WTC11 (cell line): ENCODE measurements around the gene PRKCZ. TPM values are rescaled to one million over a fixed set of nuclear protein-coding genes. Genes with fewer than 3 reads are reported as not detected.

Source experiments
- ATAC-seq: fragments of 200-7000 bp; cut with Tn5 transposase; 2 replicates; pipeline ENCODE4 v1.10.0; 2021; ENCODE audit warnings: mild to moderate bottlenecking, moderate library complexity
- CTCF ChIA-PET: fragments of 300-600 bp; sonication (Branson Sonifier 250); formaldehyde crosslinking; loops from one replicate; lab custom pipeline; 2021; ENCODE audit warnings: antibody characterized with exemption; lab: Charles Lee
- POLR2A ChIA-PET: fragments of 350-600 bp; sonication (Branson Sonifier 250); formaldehyde crosslinking; loops from one replicate; lab custom pipeline; 2021; ENCODE audit warnings: antibody characterized with exemption; lab: Charles Lee
- DNase-seq: peaks from one replicate; pipeline ENCODE4 v3.0.0; 2021; ENCODE audit warnings: low spot score
- H3K27ac Mint-ChIP-seq: 2 replicates; pipeline ENCODE4 v1.8.0; 2021; ENCODE audit warnings: mixed read lengths
- H3K27me3 Mint-ChIP-seq: 2 replicates; pipeline ENCODE4 v1.8.0; 2021; ENCODE audit warnings: low read depth, mild to moderate bottlenecking, moderate library complexity, mixed read lengths
- H3K36me3 Mint-ChIP-seq: 2 replicates; pipeline ENCODE4 v1.8.0; 2021; ENCODE audit warnings: mixed read lengths
- H3K4me1 Mint-ChIP-seq: 2 replicates; pipeline ENCODE4 v1.8.0; 2022; ENCODE audit warnings: mixed read lengths
- H3K4me3 Mint-ChIP-seq: 2 replicates; pipeline ENCODE4 v1.8.0; 2021; ENCODE audit warnings: mild to moderate bottlenecking, moderate library complexity, mixed read lengths
- H3K9me3 Mint-ChIP-seq: 2 replicates; pipeline ENCODE4 v1.8.0; 2021; ENCODE audit warnings: mixed read lengths
- ATF1 ChIP-seq: sonication (generic); formaldehyde crosslinking; IDR thresholded peaks from 2 replicates; pipeline ENCODE4 v1.8.1; 2023; ENCODE audit warnings: mild to moderate bottlenecking, moderate library complexity, missing genetic modification reagents
- ATF2 ChIP-seq: sonication (generic); formaldehyde crosslinking; IDR thresholded peaks from 2 replicates; pipeline ENCODE4 v1.8.1; 2022; ENCODE audit warnings: low read depth, missing genetic modification reagents, borderline replicate concordance
- CREM ChIP-seq: sonication (generic); formaldehyde crosslinking; IDR thresholded peaks from 2 replicates; pipeline ENCODE4 v1.8.1; 2022; ENCODE audit warnings: mild to moderate bottlenecking, missing genetic modification reagents, moderate library complexity
- ESRRA ChIP-seq: sonication (generic); formaldehyde crosslinking; IDR thresholded peaks from 2 replicates; pipeline ENCODE4 v1.8.1; 2022; ENCODE audit warnings: mild to moderate bottlenecking, missing genetic modification reagents, borderline replicate concordance
- ETV6 ChIP-seq: sonication (generic); formaldehyde crosslinking; IDR thresholded peaks from 2 replicates; pipeline ENCODE4 v1.8.1; 2022; ENCODE audit warnings: mild to moderate bottlenecking, missing genetic modification reagents
- FOXJ3 ChIP-seq: sonication (generic); formaldehyde crosslinking; IDR thresholded peaks from 2 replicates; pipeline ENCODE4 v1.9.0; 2021; ENCODE audit warnings: missing genetic modification reagents, mild to moderate bottlenecking, borderline replicate concordance
- HMGA2 ChIP-seq: fragments of 250-450 bp; sonication (Bioruptor Pico); IDR thresholded peaks from 2 replicates; pipeline ENCODE4 v1.4.0; 2021; ENCODE audit warnings: mild to moderate bottlenecking, moderate library complexity
- MYBL2 ChIP-seq: sonication (generic); formaldehyde crosslinking; IDR thresholded peaks from 2 replicates; pipeline ENCODE4 v1.8.1; 2023; ENCODE audit warnings: mild to moderate bottlenecking, moderate library complexity, missing genetic modification reagents
- NFATC4 ChIP-seq: fragments of 250-450 bp; sonication (Bioruptor Pico); IDR thresholded peaks from 2 replicates; pipeline ENCODE4 v1.9.0; 2021; ENCODE audit warnings: mild to moderate bottlenecking
- NR1H2 ChIP-seq: sonication (generic); formaldehyde crosslinking; IDR thresholded peaks from 2 replicates; pipeline ENCODE4 v1.9.0; 2021; ENCODE audit warnings: mild to moderate bottlenecking, moderate library complexity, missing genetic modification reagents
- NR2C2 ChIP-seq: sonication (generic); formaldehyde crosslinking; IDR thresholded peaks from 2 replicates; pipeline ENCODE4 v1.8.0; 2022; ENCODE audit warnings: mild to moderate bottlenecking, missing genetic modification reagents
- NR3C1 ChIP-seq: sonication (generic); formaldehyde crosslinking; conservative IDR thresholded peaks from 2 replicates; pipeline ENCODE4 v1.8.1; 2023; ENCODE audit warnings: low read depth, mild to moderate bottlenecking, missing genetic modification reagents
- PRRX2 ChIP-seq: fragments of 250-450 bp; sonication (Bioruptor Pico); IDR thresholded peaks from 2 replicates; pipeline ENCODE4 v1.8.0; 2021; ENCODE audit warnings: mild to moderate bottlenecking
- SOX15 ChIP-seq: fragments of 250-450 bp; sonication (Bioruptor Pico); IDR thresholded peaks from 2 replicates; pipeline ENCODE4 v1.9.0; 2021; ENCODE audit warnings: mild to moderate bottlenecking
- TEAD1 ChIP-seq: sonication (generic); formaldehyde crosslinking; IDR thresholded peaks from 2 replicates; pipeline ENCODE4 v1.8.0; 2022; ENCODE audit warnings: mild to moderate bottlenecking, missing genetic modification reagents
- TP53 ChIP-seq: sonication (generic); formaldehyde crosslinking; IDR thresholded peaks from 2 replicates; pipeline ENCODE4 v1.8.1; 2023; ENCODE audit warnings: mild to moderate bottlenecking, missing genetic modification reagents
- ZNF121 ChIP-seq: sonication (generic); formaldehyde crosslinking; IDR thresholded peaks from 2 replicates; pipeline ENCODE4 v1.8.0; 2023; ENCODE audit warnings: missing genetic modification reagents
- ZNF219 ChIP-seq: sonication (generic); formaldehyde crosslinking; IDR thresholded peaks from 2 replicates; pipeline ENCODE4 v1.8.0; 2023; ENCODE audit warnings: missing genetic modification reagents, mild to moderate bottlenecking, borderline replicate concordance
- ZNF263 ChIP-seq: sonication (generic); formaldehyde crosslinking; IDR thresholded peaks from 2 replicates; pipeline ENCODE4 v1.8.1; 2022; ENCODE audit warnings: low read depth, mild to moderate bottlenecking, moderate library complexity, missing genetic modification reagents
- ZNF532 ChIP-seq: fragments of 250-450 bp; sonication (Bioruptor Pico); IDR thresholded peaks from 2 replicates; pipeline ENCODE4 v1.9.0; 2021; ENCODE audit warnings: mild to moderate bottlenecking, borderline replicate concordance
- total RNA-seq: library from RNA; stranded (reverse); gene quantifications from 3 replicates; pipeline ENCODE4 v1.2.3, GENCODE V29; 2021
- TF ChIP-seq, protein P1 (sequence below): sonication (generic); formaldehyde crosslinking; IDR thresholded peaks from 2 replicates; pipeline ENCODE4 v1.8.1; 2022; ENCODE audit warnings: mild to moderate bottlenecking, missing genetic modification reagents, moderate library complexity, borderline replicate concordance
- TF ChIP-seq, protein P2 (sequence below): fragments of 200-600 bp; IDR thresholded peaks from 2 replicates; pipeline ENCODE4 v1.8.0; 2022; ENCODE audit warnings: antibody characterized with exemption
- TF ChIP-seq, protein P3 (sequence below): sonication (generic); formaldehyde crosslinking; IDR thresholded peaks from 2 replicates; pipeline ENCODE4 v1.8.0; 2023; ENCODE audit warnings: mild to moderate bottlenecking, missing genetic modification reagents

PRKCZ gene
- total RNA-seq, 1 experiment from 2014 or later: 52.5 TPM

GRCh38 chr1:2158272-2158671 lies 108.1 kb downstream of the PRKCZ start (continued):
- no peak for TF ChIP-seq ATF2 (CRISPR knock-in tag)
- TF ChIP-seq PRRX2 (CRISPR knock-in tag): no peak
- no peak for TF ChIP-seq ZNF121 (CRISPR knock-in tag)
- no peak for TF ChIP-seq TEAD1 (CRISPR knock-in tag)

DNA sequence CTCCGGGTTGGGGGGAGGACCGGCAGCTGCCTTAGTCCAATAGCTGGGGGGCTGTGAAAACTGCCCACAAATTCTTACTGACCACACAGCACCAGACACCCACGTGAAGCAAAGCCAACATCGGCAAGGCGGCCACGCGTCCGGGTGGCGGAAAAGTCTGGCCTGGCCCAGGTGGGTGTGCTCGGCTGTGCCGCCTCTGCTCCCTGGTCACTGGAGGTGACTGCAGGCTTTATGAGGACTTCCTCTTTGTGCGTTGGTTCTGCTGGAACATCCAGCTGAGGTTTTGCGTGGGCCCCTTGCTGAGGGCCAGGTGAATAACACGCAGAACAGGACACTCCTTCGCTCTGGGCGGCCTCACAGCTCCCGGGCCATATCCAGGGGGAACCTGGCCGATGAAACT lies 108.9 kb downstream of the PRKCZ start:
- Mint-ChIP-seq H3K27ac (no peak overlapping the region), H3K4me3 (no peak overlapping the region), H3K4me1 (no peaks in the 10 kb centered on the region), H3K27me3 (no peaks in the 10 kb centered on the region), H3K36me3 (peaks cover 38% of the 10 kb centered on the region), H3K9me3 (peaks cover 10% of the 10 kb centered on the region)
- no peak for DNase-seq
- POLR2A ChIA-PET: no interaction called here
- ATAC-seq: no peak
- TF ChIP-seq NFATC4 (no peak), NR2C2 (CRISPR knock-in tag) (no peak), HMGA2 (CRISPR knock-in tag) (no peak), NR3C1 (CRISPR knock-in tag) (no peak), SOX15 (CRISPR knock-in tag) (no peak), ZNF121 (CRISPR knock-in tag) (no peak), ZNF263 (CRISPR knock-in tag) (no peak), ESRRA (CRISPR knock-in tag) (no peak), ZNF219 (no peak), NR1H2 (no peak), CREM (CRISPR knock-in tag) (no peak), ETV6 (CRISPR knock-in tag) (no peak), FOXJ3 (CRISPR knock-in tag) (no peak), ATF1 (CRISPR knock-in tag) (no peak), MYBL2 (CRISPR knock-in tag) (no peak)
- TF ChIP-seq, protein P1, sequence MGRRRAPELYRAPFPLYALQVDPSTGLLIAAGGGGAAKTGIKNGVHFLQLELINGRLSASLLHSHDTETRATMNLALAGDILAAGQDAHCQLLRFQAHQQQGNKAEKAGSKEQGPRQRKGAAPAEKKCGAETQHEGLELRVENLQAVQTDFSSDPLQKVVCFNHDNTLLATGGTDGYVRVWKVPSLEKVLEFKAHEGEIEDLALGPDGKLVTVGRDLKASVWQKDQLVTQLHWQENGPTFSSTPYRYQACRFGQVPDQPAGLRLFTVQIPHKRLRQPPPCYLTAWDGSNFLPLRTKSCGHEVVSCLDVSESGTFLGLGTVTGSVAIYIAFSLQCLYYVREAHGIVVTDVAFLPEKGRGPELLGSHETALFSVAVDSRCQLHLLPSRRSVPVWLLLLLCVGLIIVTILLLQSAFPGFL (CRISPR knock-in tag): no peak
- TF ChIP-seq, protein P2, sequence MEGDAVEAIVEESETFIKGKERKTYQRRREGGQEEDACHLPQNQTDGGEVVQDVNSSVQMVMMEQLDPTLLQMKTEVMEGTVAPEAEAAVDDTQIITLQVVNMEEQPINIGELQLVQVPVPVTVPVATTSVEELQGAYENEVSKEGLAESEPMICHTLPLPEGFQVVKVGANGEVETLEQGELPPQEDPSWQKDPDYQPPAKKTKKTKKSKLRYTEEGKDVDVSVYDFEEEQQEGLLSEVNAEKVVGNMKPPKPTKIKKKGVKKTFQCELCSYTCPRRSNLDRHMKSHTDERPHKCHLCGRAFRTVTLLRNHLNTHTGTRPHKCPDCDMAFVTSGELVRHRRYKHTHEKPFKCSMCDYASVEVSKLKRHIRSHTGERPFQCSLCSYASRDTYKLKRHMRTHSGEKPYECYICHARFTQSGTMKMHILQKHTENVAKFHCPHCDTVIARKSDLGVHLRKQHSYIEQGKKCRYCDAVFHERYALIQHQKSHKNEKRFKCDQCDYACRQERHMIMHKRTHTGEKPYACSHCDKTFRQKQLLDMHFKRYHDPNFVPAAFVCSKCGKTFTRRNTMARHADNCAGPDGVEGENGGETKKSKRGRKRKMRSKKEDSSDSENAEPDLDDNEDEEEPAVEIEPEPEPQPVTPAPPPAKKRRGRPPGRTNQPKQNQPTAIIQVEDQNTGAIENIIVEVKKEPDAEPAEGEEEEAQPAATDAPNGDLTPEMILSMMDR: no peak
- CTCF ChIA-PET: interaction anchor here (1.4 kb wide), 1 partner anchor 15 kb away, joined by 5 read pairs; no protein-coding TSS in a partner anchor

- Mint-ChIP-seq H3K4me3 (no peak overlapping the region), H3K9me3 (no peaks in the 10 kb centered on the region), H3K4me1 (no peaks in the 10 kb centered on the region), H3K36me3 (peaks cover 23% of the 10 kb centered on the region), H3K27ac (no peak overlapping the region), H3K27me3 (no peaks in the 10 kb centered on the region)
- DNase-seq (no peak), ATAC-seq (no peak)
- ChIA-PET CTCF (interaction anchor here (1.4 kb wide), 1 partner anchor 21 kb away, joined by 6 read pairs; no protein-coding TSS in a partner anchor), POLR2A (no interaction called here)
- TF ChIP-seq, protein P3, sequence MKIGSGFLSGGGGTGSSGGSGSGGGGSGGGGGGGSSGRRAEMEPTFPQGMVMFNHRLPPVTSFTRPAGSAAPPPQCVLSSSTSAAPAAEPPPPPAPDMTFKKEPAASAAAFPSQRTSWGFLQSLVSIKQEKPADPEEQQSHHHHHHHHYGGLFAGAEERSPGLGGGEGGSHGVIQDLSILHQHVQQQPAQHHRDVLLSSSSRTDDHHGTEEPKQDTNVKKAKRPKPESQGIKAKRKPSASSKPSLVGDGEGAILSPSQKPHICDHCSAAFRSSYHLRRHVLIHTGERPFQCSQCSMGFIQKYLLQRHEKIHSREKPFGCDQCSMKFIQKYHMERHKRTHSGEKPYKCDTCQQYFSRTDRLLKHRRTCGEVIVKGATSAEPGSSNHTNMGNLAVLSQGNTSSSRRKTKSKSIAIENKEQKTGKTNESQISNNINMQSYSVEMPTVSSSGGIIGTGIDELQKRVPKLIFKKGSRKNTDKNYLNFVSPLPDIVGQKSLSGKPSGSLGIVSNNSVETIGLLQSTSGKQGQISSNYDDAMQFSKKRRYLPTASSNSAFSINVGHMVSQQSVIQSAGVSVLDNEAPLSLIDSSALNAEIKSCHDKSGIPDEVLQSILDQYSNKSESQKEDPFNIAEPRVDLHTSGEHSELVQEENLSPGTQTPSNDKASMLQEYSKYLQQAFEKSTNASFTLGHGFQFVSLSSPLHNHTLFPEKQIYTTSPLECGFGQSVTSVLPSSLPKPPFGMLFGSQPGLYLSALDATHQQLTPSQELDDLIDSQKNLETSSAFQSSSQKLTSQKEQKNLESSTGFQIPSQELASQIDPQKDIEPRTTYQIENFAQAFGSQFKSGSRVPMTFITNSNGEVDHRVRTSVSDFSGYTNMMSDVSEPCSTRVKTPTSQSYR (CRISPR knock-in tag): no peak
- TF ChIP-seq TP53 (CRISPR knock-in tag) (no peak), NR3C1 (CRISPR knock-in tag) (no peak), ETV6 (CRISPR knock-in tag) (no peak), ZNF532 (CRISPR knock-in tag) (no peak)
These were observed 110.5 kb downstream of the PRKCZ start for GRCh38 chr1:2160451-2161300.
